Lower leg skin (tissue), 4 donors: ENCODE data around the gene ADPRM. TPM values are rescaled to one million over a fixed set of nuclear protein-coding genes. Genes with fewer than 3 reads are reported as not detected.

Source experiments
- DNase-seq, 2 donors: peaks; one replicate each; pipeline ENCODE4 v3.0.0-alpha.2; 2019; ENCODE audit warnings: low spot score in 2 of 2
- H3K4me3 ChIP-seq: fragments of 200-600 bp; sonication (generic); 2 replicates; pipeline ENCODE4 v1.5.1; 2017; ENCODE audit warnings: mild to moderate bottlenecking, low read depth; ENCODE audit not compliant: poor library complexity, severe bottlenecking
- CTCF ChIP-seq, 3 donors: fragments of 450-650 bp; IDR thresholded peaks; one replicate each; pipeline ENCODE4 v1.5.1; 2016; ENCODE audit warnings: antibody characterized with exemption in 3 of 3, mild to moderate bottlenecking in 3 of 3, moderate library complexity in 2 of 3
- POLR2A ChIP-seq, 2 donors: fragments of 450-650 bp; IDR thresholded peaks; one replicate each; pipeline ENCODE4 v1.6.1; 2016 to 2017; ENCODE audit warnings: antibody characterized with exemption in 2 of 2, mild to moderate bottlenecking in 1 of 2, moderate library complexity in 1 of 2
- whole genome bisulfite sequencing, 2 donors: methylation state at CpG; one replicate each; pipeline ENCODE4 v1.1.5; 2018; 5-methylcytosine and 5-hydroxymethylcytosine counted together
- intact Hi-C: fragments of 100-400 bp; cut with DNase I; formaldehyde crosslinking; loops from one replicate; pipeline ENCODE4 v1.15.0; 2023; ENCODE audit warnings: low total_unique reads
- total RNA-seq, 4 donors: library from RNA; depleted of rRNA; stranded (reverse); fragments of >200 nt; gene quantifications; one replicate each; pipeline ENCODE4 v1.1.0, GENCODE V29; 2016

The ADPRM gene
- total RNA-seq, 4 donors from 2014 or later, result 9.5 to 23.4 (median 16.6) TPM

DNA sequence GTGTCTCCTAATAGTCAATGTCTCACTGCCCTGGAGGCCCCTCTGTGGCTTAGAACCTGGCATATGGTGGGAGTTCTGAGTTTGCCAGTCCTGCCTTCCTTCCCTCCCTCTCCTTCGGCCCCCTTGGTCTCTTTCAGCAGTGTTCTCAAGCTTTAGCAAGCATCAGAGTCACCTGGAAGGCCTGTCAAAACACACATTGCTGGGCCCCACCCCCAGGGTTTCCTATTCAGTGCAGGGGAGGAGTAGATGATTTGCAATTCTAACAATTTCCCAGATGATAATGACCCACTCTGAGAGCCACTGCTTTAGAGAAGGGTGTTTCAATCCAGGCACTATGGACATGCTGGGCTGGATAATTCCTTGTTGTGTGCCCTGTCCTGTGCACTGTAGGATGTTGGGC lies 58.8 kb downstream of the ADPRM start:
- WGBS, 2 donors, result 42 to 72% methylated on average over 1 of the region's 1 CpG
- intact Hi-C loops, result loop anchor here (5.0 kb wide), 1 partner anchor 81 kb away; the partner anchor contains the start of gene PIRT
- TF ChIP-seq CTCF (IDR thresholded peaks at IDR 0.05) (no peak), POLR2A (IDR thresholded peaks at IDR 0.05) (no peak)
- H3K4me3 ChIP-seq, result no peak overlapping the region
- DNase-seq, result no peak

GRCh38 chr17:10756619-10757018 lies 59.2 kb downstream of the ADPRM start:
- TF ChIP-seq CTCF (IDR thresholded peaks at IDR 0.05) (no peak), POLR2A (IDR thresholded peaks at IDR 0.05) (no peak)
- intact Hi-C loops, result loop anchor here (5.0 kb wide), 1 partner anchor 81 kb away; the partner anchor contains the start of gene PIRT
- H3K4me3 ChIP-seq, result no peak overlapping the region
- 76 to 80% methylated on average over 2 of the region's 2 CpGs for WGBS, 2 donors
- DNase-seq, result peak in 1 of 2 donors; percentile 39

- intact Hi-C loops, result loop anchor here (5.0 kb wide), 1 partner anchor 80 kb away; the partner anchor contains the start of gene PIRT
- WGBS, 2 donors, result 78 to 81% methylated on average over 6 of the region's 6 CpGs
Observed at GRCh38 chr17:10757067-10757466, 59.7 kb downstream of the ADPRM start.

GRCh38 chr17:10757647-10758046 lies 60.3 kb downstream of the ADPRM start:
- peak in 1 of 2 donors; percentile 73 for DNase-seq
- intact Hi-C loops, result loop anchor here (5.0 kb wide), 1 partner anchor 80 kb away; the partner anchor contains the start of gene PIRT
- no peak overlapping the region for H3K4me3 ChIP-seq
- TF ChIP-seq POLR2A (IDR thresholded peaks at IDR 0.05) (no peak), CTCF (IDR thresholded peaks at IDR 0.05) (no peak)
- 77 to 89% methylated on average over 2 of the region's 2 CpGs for WGBS, 2 donors

More at GRCh38 chr17:10757067-10757466, 59.7 kb downstream of the ADPRM start:
- TF ChIP-seq POLR2A (IDR thresholded peaks at IDR 0.05) (no peak), CTCF (IDR thresholded peaks at IDR 0.05) (no peak)
- no peak for DNase-seq
- no peak overlapping the region for H3K4me3 ChIP-seq

DNA sequence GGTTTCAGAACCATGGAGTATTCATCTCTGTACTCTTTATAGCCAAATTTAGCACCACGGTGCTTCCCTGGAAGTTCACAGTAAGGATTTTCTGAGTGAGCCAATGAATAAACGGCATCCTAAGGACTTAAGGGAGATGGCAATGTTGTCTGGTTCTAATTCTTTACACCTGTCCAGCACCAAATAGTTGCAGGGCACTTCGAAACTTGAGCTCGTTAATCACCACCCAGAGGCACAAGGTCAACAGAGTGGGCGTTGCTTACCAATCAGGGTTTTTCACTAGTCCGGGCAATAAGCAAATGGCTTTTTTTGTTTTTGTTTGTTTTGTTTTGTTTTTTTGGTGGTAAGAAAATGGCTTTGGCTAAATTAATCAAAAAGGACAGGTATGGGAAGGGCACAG lies 60.7 kb downstream of the ADPRM start:
- peak in 1 of 2 donors; percentile 29 for DNase-seq
- no peak overlapping the region for H3K4me3 ChIP-seq
- intact Hi-C loops, result loop anchor here (5.0 kb wide), 1 partner anchor 79 kb away; the partner anchor contains the start of gene PIRT
- TF ChIP-seq POLR2A (IDR thresholded peaks at IDR 0.05), result no peak
- TF ChIP-seq CTCF (IDR thresholded peaks at IDR 0.05), result no peak
- WGBS, 2 donors, result 88 to 94% methylated on average over 6 of the region's 6 CpGs

Other genes starting within 250 kb of the ADPRM start
- not detected for gene MYH4, start 228.0 kb upstream of the ADPRM start, total RNA-seq
- gene MYH1, start 179.1 kb upstream of the ADPRM start, total RNA-seq, result under 1 TPM in 2 of 4 donors, not detected in 2; 0.02 to 0.19 TPM
- 1 to 10 TPM in 1 of 4 donors, under 1 TPM in 1, not detected in 2; 0.37 to 1.8 TPM for gene MYH2, start 147.9 kb upstream of the ADPRM start, total RNA-seq
- gene MYH3, start 40.3 kb upstream of the ADPRM start, total RNA-seq, result 1 to 10 TPM; 1.2 to 1.5 (median 1.4) TPM
- gene SCO1, start 61 bp upstream of the ADPRM start, total RNA-seq, result 10 to 100 TPM; 11.3 to 33.8 (median 16.2) TPM
- gene TMEM220, start 32.4 kb downstream of the ADPRM start, total RNA-seq, result 10 to 100 TPM in 1 of 4 donors, 1 to 10 TPM in 3; 2.8 to 54.5 (median 3.7) TPM
- gene TMEM238L, start 106.5 kb downstream of the ADPRM start, total RNA-seq, result 1 to 10 TPM in 3 of 4 donors, under 1 TPM in 1; 0.23 to 7.0 (median 3.1) TPM
- under 1 TPM in 2 of 4 donors, not detected in 2; 0.06 to 0.42 TPM for gene PIRT, start 140.5 kb downstream of the ADPRM start, total RNA-seq